ENCODE measurements around the gene MPL. TPM values are rescaled to one million over a fixed set of nuclear protein-coding genes. Genes with fewer than 3 reads are reported as not detected.
"Not testable (repeated sequence)": the region's sequence is repeated elsewhere in the genome, so short reads cannot be mapped to it uniquely, and the experiment has no call there.

The MPL gene
- total RNA-seq, 1 donor from 2014 or later = 0.82 TPM

DNA sequence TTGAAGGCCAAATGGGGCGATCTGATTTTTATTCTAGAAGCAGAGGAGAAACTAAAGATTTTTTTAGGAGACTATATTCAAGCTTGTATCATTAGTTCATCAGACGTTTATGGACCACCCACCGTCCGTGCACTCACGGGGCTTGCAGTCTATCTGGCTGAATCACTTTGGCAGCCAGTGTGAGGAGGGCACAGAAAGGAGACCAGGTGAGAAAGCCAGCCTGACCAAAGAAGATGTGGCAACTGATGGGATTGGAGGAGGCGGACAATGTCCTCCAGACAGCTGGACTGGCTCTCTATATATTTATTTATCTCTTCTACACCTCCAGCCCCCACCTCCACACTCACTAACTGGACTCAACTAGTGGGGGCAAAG, 31.0 kb downstream of the MPL start:
- peaks cover 61% of the 10 kb centered on the region for H3K4me1 ChIP-seq
- H3K9me3 ChIP-seq (replicated peaks) = no peaks in the 10 kb centered on the region
- DNase-seq = no peak
- peaks cover 21% of the 10 kb centered on the region for H3K36me3 ChIP-seq
- peak overlapping the region; percentile 95 for H3K4me3 ChIP-seq
- TF ChIP-seq, protein P1, sequence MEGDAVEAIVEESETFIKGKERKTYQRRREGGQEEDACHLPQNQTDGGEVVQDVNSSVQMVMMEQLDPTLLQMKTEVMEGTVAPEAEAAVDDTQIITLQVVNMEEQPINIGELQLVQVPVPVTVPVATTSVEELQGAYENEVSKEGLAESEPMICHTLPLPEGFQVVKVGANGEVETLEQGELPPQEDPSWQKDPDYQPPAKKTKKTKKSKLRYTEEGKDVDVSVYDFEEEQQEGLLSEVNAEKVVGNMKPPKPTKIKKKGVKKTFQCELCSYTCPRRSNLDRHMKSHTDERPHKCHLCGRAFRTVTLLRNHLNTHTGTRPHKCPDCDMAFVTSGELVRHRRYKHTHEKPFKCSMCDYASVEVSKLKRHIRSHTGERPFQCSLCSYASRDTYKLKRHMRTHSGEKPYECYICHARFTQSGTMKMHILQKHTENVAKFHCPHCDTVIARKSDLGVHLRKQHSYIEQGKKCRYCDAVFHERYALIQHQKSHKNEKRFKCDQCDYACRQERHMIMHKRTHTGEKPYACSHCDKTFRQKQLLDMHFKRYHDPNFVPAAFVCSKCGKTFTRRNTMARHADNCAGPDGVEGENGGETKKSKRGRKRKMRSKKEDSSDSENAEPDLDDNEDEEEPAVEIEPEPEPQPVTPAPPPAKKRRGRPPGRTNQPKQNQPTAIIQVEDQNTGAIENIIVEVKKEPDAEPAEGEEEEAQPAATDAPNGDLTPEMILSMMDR (IDR thresholded peaks at IDR 0.05; ENCODE audit: borderline replicate concordance) = no peak
- H3K27me3 ChIP-seq (ENCODE audit: low read depth) = no peaks in the 10 kb centered on the region
- H3K27ac ChIP-seq (replicated peaks) = peak overlapping the region; percentile 98
- intact Hi-C loops (cut with micrococcal nuclease) = no loop called here

DNA sequence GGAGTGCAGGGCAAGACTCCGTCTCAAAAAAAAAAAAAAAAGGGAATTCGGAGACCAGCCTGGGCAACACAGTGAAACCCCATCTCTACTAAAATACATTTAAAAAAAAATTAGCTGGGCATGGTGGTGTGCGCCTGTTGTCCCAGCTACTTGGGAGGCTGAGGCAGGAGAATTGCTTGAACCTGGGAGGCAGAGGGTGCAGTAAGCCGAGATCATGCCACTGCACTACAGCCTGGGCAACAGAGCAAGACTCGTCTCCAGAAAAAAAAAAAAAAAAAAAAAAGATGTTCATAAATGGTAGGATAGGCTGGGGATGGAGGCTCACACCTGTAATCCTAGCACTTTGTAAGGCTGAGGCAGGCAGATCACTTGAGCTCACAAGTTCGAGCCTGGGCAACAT, 32.2 kb downstream of the MPL start:
- H3K36me3 ChIP-seq; intact Hi-C loops (cut with micrococcal nuclease); H3K9me3 ChIP-seq (replicated peaks); H3K27ac ChIP-seq (replicated peaks); DNase-seq; H3K27me3 ChIP-seq (ENCODE audit: low read depth); H3K4me3 ChIP-seq: not testable (repeated sequence)
- H3K4me1 ChIP-seq = peaks cover 66% of the 10 kb centered on the region

DNA sequence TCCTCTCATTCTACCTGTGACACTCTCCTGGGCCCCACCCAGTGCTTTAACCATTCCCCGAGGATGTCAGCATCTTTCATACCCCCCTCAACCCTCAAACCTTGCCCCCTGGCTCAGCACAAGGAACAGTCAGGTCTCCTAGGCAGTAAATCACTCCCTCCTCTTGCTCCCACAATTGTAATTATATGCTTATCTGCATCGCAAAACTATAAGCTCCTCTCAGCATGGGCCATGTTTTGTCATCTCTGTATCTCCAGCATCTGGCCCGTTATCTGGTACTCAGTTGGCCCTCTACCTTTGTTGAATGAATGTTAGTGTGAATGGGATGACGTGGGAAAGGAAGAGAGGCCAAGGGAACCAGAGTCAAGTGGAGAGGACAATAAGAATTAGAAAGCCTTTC, 32.9 kb downstream of the MPL start:
- H3K4me1 ChIP-seq = peaks cover 65% of the 10 kb centered on the region
- no peak overlapping the region for H3K4me3 ChIP-seq
- intact Hi-C loops (cut with micrococcal nuclease) = no loop called here
- no peak for DNase-seq
- no peaks in the 10 kb centered on the region for H3K27me3 ChIP-seq (ENCODE audit: low read depth)
- peaks cover 1% of the 10 kb centered on the region for H3K36me3 ChIP-seq
- TF ChIP-seq, protein P1 (IDR thresholded peaks at IDR 0.05; ENCODE audit: borderline replicate concordance) = no peak
- H3K27ac ChIP-seq (replicated peaks) = no peak overlapping the region
- H3K9me3 ChIP-seq (replicated peaks) = no peaks in the 10 kb centered on the region

DNA sequence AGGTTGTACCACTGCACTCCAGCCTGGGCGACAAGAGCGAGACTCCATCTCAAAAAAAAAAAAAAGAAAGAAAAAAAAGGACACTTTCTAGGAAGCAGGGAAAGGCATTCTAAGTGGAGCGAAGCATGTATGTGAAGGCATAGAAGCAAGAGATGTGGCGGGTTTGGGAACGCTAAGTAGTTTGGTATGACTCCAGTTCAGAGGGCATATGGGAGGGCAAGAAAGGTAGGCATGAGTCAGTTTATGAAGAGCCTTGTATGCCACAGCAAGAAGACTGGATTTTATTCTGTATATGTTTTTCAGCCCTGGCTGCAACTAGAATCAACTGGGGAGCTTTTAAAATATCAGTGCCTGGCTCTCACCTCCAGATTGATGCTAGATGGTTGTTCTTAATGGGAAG, 34.6 kb downstream of the MPL start:
- peaks cover 49% of the 10 kb centered on the region for H3K4me1 ChIP-seq
- intact Hi-C loops (cut with micrococcal nuclease) = no loop called here

DNA sequence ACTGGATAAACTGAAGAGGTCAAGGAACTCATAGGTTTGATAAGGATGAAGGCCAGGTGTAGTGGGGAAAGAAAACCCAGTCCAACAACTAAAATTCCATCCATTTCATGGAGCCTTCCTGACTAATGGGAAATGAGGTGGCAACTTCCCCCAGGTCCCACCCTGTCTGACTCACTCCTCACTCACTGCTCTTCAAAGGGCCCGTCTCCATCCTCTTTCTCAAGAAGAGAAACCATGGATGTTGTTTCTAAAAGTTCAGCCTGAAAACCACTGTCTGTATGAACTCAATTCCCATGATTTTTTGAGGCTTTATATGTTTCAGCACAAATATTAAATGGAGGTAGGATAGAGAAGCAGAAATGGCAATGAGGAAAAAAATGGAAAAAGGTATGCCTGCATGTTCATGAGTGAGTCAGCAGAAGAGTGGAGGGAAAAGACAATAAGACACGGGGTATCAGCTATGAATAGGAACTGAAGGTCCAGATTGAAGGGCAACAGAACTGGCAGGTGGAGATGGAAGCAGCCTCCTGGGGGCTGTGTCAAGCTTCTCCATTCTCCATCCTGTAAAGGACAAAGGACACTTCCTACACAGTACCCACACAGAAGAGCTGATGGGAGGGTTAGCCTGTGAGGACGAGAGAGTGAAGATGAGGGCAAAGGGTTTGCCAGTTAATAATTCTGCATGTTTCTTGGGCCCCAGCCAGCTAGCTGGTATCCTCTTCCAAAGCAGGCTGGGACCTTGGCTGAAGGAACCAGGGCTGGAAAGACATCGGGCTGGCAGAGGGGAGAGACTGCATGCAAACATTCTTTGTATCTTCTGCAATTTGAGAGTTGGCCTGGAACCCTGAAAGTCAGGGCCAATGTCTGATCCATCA, 35.7 kb downstream of the MPL start:
- Histone ChIP-seq H3K36me3 (no peaks in the 10 kb centered on the region), H3K27ac (replicated peaks) (peak overlapping the region; percentile 58), H3K9me3 (replicated peaks) (no peaks in the 10 kb centered on the region), H3K4me3 (no peak overlapping the region), H3K4me1 (peaks cover 40% of the 10 kb centered on the region), H3K27me3 (ENCODE audit: low read depth) (no peaks in the 10 kb centered on the region)
- DNase-seq = peak; percentile 29
- TF ChIP-seq, protein P1 (IDR thresholded peaks at IDR 0.05; ENCODE audit: borderline replicate concordance) = no peak
- intact Hi-C loops (cut with micrococcal nuclease) = no loop called here

More for the DNA sequence above, 34.6 kb downstream of the MPL start:
- TF ChIP-seq, protein P1 (IDR thresholded peaks at IDR 0.05; ENCODE audit: borderline replicate concordance) = no peak
- DNase-seq = no peak
- no peaks in the 10 kb centered on the region for H3K36me3 ChIP-seq
- H3K27me3 ChIP-seq (ENCODE audit: low read depth) = no peaks in the 10 kb centered on the region
- no peaks in the 10 kb centered on the region for H3K9me3 ChIP-seq (replicated peaks)
- no peak overlapping the region for H3K4me3 ChIP-seq
- peak overlapping the region; percentile 58 for H3K27ac ChIP-seq (replicated peaks)

DNA sequence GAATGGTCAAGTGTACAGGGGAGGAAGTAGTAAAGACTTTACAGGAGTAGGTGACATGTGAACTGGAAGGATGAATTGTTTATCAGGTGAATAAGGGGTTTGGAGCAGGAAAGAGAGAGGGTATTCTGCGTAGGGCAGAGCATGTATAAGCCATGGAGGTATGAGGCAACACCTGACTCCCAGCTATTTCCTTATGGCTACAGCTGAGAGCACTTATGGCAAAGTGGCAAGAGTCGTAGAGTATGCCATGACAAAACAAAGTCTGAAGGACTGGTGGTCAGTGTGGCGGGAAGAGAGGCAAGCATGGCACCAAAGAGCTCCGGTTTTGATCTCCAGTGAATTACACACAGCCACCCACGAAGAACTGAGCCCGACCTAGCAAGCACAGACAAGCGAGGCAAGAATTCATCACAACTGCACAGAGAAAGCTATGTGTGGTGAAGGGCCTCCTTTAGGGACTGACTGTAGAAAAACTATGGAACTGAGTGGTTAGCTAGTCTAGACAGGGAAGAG, 39.2 kb downstream of the MPL start:
- no peak for DNase-seq
- TF ChIP-seq, protein P1 (IDR thresholded peaks at IDR 0.05; ENCODE audit: borderline replicate concordance) = no peak
- peaks cover 12% of the 10 kb centered on the region for H3K36me3 ChIP-seq
- H3K4me1 ChIP-seq = peaks cover 28% of the 10 kb centered on the region
- no peaks in the 10 kb centered on the region for H3K9me3 ChIP-seq (replicated peaks)
- H3K4me3 ChIP-seq = no peak overlapping the region
- H3K27me3 ChIP-seq (ENCODE audit: low read depth) = no peaks in the 10 kb centered on the region
- no peak overlapping the region for H3K27ac ChIP-seq (replicated peaks)
- intact Hi-C loops (cut with micrococcal nuclease) = no loop called here
